WI38 (cell line): ENCODE data around the gene PLEKHM3.

Experiments
- H3K4me3 ChIP-seq: 2 replicates; pipeline ENCODE4 v1.5.1; 2011; ENCODE audit warnings: low read depth, mild to moderate bottlenecking, control low read depth, low read length
- CTCF ChIP-seq: IDR thresholded peaks from 2 replicates; pipeline ENCODE4 v1.5.1; 2012; ENCODE audit warnings: low read depth, mild to moderate bottlenecking, control low read depth, low read length

PLEKHM3 gene

GRCh38 chr2:207936380-207936779 lies 88.9 kb downstream of the PLEKHM3 start:
- TF ChIP-seq CTCF = no peak
- no peak overlapping the region for H3K4me3 ChIP-seq

GRCh38 chr2:207935991-207936370 lies 89.3 kb downstream of the PLEKHM3 start:
- no peak overlapping the region for H3K4me3 ChIP-seq
- TF ChIP-seq CTCF = no peak

- H3K4me3 ChIP-seq = no peak overlapping the region
- no peak for TF ChIP-seq CTCF
Measured at GRCh38 chr2:207935121-207935990, 90.0 kb downstream of the PLEKHM3 start.

GRCh38 chr2:207934720-207935119 lies 90.6 kb downstream of the PLEKHM3 start:
- no peak overlapping the region for H3K4me3 ChIP-seq
- no peak for TF ChIP-seq CTCF

GRCh38 chr2:207933396-207934065 lies 91.8 kb downstream of the PLEKHM3 start:
- H3K4me3 ChIP-seq = no peak overlapping the region
- TF ChIP-seq CTCF = no peak

GRCh38 chr2:207932106-207932505 lies 93.2 kb downstream of the PLEKHM3 start:
- no peak overlapping the region for H3K4me3 ChIP-seq
- TF ChIP-seq CTCF = no peak

GRCh38 chr2:207930747-207931146 lies 94.6 kb downstream of the PLEKHM3 start:
- no peak for TF ChIP-seq CTCF
- H3K4me3 ChIP-seq = no peak overlapping the region
